Measurements from ENCODE around the gene KL.
A peak's percentile ranks its signal among the peaks of the same experiment; 100 is the strongest.

The KL gene

DNA sequence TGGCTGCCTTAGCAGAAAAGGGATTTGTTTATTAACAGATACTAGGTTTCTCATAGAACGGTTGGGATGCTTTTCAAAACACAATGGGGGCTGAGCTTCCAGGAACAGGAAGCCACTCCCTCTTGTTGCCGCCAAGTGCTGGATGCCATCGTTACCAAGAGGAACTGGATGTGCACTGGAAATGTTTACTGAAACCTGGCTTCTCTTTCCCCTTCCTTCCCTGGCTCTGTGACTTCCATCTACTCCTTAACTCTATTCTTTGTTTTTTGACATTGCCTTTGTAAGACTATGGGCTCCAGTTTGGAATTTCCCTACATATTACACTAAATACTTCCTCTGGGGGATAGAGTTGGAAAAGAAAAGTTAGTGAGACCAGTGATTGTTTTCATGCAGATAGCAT, 11.7 kb upstream of the KL start:
- no peak for DNase-seq

DNA sequence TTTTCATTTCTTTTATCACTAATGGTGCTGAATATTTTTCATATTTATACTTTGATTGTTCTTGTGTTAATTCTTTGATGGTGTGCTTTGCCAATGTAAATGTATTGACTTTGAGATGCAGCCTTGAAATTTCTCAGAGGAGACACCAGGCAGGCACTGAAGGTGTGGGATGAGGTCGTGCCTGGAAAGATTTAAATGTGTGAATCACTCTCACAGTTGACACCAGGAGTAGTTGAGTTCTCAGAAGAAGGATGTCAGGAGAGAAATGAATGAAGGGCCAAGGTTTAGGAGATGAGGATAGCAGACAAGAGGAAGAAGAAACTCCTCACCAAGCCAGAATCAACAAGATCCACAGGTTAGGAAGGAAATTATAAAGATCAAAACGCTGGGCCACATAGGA, 10.1 kb upstream of the KL start:
- no peak for DNase-seq

DNA sequence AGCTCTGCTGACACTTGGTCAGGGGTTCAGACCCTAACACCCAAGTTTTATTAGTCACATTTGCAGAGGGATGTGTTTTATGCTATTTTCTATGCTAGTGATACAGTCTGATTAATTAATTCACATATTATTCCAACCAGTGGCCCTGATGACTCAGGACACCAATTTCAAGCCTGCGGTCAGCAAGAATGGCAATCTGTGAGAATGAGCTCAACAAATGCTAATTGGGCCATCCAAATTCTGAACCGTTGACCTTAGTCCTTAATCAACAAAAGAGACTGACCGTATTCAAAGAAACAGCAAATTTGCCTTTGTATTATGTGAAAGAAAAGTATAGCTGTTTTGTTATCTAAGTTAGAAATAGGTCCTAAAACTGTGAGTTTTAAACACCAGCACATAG, 9.6 kb upstream of the KL start:
- no peak for DNase-seq

DNA sequence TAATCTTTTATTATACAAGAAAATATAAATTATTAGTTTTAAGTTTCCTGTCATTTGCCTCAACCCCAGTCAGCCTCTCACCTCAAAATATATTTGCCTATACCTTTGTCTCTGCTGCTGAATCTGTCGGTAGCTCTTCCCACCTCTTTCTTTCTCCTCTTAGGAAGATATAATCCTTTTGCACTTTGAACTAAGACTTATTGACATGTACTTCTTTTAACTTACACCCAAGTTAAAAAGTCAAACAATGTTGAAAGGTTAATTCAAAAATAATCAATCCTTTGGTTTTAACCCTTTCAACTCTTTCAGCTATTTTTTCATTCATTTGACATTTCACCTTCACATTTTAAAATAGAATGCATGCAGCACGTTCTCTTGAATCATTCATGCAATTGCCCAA, 9.0 kb upstream of the KL start:
- DNase-seq: no peak

DNA sequence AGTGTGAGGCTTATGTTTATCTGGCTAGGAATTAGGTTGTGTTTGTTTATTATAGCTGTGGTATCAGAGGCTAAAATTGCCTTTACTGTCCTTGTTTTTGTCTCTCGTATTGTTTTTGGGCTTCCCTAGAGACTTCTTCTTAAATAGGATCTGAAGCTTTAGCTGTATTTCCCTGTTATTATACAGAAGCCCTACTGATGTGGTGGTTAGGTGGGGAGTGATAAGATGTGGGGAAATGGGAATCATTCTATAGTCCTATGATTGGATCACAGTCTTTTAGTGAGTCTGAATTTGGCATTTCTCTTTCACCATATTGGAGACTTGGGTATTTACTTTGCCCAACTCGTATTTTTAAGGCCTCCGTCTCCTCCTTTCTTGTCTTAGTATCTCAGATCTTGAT, 8.3 kb upstream of the KL start:
- no peak for DNase-seq

DNA sequence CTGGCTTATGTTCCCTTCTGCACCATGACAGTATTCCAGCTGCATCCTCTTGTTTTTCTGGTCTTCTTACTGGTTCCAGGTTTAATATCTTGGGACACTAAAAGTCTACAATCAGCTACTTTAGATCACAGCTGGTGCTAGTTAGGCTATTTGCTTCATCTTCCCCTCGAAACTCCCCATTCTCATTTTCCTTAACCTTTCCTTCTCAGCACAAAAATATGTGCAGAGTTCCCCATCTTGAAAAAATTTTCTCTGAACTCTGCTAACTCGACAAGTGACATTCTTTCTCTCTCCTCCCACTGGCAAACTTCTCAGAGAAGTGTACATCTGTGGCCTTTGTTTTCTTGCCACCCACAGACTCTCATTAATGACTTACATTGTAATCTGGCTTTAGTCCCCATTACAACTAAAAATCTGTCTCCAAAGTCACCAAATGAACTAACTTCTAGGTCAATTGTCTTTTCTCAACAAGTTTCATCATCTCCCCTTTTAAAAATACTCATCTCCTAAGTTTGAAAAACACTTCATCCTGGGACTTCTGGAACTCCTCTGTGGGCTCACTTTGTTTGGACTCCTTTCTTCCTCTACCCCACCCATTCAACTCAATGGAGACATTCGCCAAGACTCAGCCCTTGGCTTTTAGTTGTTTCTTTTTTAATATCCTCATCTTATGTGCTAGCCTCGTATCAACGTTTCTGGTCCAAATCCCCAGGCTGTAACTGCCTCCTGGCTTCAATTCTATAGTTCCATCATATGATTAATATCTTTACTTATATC, 7.1 kb upstream of the KL start:
- peak; percentile 5 for DNase-seq

DNA sequence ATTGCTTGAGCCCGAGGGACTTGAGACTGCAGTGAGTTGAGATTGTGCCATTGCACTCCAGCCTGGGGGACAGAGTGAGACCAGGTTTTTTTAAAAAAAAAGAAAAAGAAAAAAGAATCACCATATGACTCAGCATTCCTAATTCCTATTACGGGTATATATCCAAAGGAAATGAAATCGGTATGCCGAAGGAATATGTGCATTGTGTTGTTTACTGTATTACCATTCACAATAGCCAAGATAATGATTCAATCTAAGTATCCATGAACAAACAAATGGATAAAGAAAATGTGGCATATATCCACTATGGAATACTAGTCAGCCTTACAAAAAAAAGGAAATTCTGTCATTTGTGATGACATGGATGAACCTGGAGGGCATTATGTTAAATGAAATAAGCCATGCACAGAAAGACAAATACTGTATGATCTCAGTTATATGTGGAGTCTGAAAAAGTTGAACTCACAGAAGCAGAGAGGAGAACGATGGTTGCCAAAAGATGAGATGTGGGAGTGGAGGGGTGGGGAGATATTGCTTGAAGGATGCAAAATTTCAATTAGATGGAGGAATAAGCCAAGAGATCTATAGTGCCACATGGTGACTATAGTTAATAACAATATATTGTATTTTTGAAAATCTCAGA, 4.3 kb upstream of the KL start:
- no peak for DNase-seq

DNA sequence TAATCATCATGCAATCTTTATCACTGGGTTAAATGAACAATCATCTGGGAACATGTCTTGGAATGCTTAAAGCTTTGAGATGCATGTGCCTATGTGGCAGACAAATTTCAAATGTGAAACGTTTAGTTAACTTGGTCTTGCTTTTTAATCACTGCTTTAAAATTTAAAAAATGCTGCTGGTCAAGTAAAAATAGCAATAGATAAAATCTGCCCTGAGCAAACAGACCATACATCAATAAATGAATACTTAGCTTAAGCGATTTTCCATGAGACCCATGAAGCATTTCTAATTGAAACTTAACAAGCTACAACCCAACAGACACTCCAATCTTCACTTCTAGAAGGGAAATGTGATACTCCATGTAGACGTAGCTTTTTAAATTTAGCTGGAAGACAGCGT, 1.9 kb upstream of the KL start:
- no peak for DNase-seq

DNA sequence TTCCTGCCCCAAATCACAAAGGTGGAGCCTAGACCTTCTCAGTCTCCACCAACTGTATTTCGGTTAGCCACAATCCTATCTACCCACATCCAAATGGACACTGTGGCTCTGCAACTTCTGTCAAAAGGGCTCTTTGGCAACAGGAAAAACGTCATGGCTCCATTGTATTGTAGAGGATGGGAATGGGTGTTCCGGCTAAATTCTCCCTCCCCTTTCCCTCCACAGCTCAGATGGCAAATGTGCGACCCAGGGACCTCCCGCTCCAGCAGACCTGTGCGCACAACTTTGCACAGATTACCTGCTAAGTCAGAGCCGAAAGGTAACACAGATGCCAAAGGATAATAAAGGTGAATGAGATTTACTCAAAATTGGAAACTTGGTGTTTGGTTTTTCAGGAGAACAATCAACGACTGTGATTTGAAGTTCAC, 968 bp upstream of the KL start:
- no peak for DNase-seq

DNA sequence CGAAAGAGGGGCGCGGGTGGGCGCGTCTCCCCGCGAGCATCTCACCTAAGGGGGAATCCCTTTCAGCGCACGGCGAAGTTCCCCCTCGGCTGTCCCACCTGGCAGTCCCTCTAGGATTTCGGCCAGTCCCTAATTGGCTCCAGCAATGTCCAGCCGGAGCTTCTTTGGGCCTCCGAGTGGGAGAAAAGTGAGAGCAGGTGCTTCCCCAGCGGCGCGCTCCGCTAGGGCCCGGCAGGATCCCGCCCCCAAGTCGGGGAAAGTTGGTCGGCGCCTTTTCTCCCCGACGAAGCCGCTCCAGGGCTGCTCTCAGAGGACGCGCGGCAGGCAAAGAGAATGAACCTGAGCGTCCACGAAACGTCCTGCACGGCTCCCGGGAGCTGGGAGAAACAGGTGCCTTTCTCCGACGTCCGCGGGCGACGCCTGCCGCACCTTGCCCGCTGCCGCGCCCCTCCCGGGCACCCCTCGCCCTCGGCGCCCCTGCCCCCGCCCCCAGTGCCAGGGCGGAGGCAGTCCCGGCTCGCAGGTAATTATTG, 366 bp upstream of the KL start:
- no peak for DNase-seq

DNA sequence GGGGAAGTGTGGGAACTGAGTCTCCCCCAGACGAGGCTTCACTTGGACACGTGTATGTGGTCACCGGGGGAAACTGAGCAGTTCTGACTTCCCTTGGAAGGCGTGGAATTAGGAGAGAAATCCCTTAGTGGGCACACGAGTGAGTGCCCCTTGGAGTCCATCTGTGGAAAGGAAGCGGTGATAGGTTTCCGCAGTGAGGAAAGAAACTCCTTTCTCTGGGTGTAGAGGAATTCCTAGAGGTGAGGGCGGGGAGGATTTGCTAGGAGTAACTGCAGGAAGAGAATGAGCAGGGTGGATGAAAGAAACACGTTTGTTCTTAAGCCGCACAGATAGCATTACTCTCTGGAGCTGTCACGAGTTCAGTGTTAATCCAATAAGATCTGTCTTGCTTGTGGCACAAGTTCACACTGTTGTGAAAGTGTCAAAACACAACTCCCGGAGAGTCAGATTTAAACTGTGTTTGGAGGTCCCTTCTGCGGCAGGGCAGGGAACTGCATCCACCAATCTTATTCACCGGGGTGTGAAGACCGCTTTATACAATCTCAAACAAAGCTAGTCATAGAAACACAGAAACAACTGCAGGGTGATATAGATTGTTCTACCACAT, 1.2 kb downstream of the KL start:
- DNase-seq: peak; percentile 27

DNA sequence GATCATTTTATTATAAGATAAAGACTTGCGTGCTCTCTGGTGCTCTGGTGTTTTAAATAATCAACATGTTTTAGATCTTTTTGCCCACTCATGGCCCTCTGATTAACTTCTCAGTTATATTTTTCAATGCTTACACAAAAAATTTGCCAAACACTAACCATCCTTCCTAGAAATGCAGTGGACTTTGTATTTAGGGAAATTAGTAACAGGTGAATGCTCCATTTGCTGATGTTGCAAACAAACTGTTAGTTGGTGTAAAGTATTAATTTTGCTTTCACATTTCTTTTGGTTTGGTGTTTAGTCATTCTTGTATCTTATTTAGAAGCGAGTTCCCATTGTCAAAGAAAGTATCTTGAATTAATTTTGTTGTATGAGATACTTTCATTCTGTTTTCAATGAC, 2.7 kb downstream of the KL start:
- no peak for DNase-seq

DNA sequence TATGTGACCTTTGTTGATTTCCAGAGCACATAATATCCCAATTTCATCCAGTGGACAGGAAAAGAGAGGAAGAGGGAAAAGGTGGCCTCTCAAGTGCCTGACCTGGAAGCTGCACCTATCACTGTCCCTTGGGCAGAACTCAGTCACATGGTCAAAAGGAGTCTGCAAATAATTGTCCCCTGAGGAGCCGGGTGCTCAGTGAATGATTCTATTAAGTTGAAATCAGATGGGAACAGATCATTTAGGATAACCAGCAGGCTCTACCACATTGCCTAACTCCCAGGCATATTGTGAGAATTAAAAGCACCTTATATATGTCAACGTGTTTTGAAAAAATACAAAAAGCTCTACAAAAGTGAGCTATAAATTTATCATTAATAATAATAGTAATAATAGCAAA, 6.8 kb downstream of the KL start:
- DNase-seq: no peak

DNA sequence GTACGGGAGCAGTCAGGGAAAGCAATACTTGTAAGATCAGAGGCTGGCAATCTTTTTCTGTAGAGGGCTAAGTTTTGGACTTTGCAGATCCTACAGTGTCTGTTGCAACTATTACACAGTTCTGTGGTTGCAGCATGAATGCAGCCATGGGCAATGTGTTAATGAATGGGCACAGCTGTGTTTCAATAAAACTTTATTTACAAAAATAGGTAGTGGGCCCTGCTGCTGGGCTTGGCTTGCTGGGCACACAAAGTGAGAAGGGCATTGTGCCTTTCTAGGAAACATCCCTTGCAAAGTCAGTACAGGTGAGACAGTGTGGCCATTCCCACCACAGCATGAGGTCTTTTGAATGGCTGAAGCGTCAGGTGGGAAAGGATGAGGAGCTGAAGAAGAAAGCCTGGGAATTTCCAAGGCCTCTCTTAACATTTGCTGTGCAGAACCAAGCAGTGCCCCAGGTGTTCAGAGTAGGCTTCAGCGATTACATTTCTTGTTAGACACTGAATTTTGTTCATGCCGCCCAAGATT, 9.1 kb downstream of the KL start:
- no peak for DNase-seq

DNA sequence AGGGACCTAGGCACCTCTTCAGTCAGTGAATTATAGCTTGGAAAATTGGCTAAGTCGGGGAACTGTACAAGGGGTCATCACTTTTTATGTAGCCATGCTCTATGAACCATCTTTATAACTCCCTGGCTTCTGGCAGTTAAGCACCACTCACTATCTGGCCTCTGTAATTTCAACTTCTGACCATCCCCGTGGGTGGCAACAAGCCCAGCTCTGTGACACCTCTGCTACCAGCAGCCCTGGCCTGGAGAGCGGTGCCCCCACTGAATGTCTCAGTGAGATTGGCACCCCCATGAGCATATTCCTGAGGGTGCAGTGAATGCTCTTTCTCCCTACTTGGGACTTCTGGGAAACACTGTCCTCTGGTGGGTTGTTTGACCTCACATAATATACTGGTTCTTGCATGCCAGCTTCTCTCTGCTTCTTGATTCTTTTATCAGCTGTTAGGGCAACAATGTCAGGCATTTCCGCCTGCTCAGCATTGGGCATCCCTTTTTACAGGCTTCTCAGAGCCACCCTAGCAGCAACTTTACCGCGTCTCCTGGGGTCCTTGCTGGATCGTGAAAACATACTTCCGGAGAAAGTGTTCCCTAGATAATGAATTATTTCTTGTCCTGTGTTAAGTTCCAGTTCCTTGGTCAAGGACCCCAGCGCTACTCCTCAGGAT, 10.4 kb downstream of the KL start:
- DNase-seq: no peak

DNA sequence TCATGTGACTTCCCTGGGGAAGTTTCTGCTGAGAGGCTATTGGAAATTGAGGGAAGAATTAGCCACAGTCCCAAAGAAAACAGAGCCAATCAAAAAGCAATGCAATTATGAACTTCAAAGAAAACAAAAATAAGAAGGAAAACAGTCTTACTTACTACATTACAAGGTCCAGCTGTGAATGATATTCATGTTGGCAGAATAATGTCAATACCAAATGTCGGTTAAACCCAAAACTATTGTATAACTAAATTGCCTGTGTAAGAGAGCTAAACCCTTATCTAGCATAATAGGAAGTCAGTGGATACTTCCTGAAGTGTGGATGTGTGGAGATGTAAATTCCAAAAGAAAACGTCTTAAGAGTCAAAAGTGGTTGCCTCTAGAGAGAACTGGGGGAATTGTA, 12.4 kb downstream of the KL start:
- DNase-seq: no peak

DNA sequence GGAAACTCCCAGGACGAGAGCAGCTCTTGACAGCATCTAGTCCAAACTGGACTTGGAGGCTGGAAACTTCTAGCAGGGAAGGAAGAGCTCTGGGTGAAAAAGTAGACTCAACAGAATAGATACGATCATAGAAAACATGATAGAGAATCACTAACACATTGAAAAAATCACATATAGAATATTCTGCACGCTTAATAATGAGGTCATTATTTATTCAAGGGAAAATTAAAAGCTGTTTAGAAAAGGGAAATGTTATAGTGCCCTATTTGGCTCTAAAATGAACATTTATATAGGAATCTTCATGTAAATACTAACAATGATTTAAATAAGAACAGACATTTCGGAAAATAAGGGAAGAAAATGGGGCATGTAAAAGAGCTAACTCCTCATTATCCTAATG, 15.1 kb downstream of the KL start:
- DNase-seq: no peak

DNA sequence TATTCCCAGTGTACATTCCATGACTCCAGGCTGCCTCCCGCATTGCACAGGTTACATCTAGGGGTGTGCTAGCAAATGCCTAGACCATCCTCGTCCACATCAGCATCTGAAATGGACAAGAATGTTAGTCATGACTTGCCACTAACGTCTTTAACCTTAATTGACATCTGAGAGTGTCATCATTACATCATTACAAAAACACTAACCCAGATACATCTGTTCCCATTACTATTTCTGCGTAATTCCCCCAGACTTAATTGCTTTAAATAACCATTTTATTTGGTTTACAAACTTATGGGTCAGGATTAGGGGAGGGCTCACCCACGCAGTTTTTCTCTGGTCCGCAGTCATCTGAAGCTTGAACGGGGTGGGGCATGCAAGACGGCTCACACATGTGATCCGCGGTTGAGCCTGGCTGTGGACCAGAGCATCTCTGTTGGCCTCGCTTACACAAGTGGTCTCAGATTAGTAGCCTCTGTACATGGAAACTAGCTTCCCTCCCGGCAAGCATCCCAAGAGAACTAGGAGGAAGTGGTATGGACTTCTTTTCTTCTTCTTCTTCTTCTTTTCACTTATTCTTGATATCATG, 15.9 kb downstream of the KL start:
- peak; percentile 21 for DNase-seq

DNA sequence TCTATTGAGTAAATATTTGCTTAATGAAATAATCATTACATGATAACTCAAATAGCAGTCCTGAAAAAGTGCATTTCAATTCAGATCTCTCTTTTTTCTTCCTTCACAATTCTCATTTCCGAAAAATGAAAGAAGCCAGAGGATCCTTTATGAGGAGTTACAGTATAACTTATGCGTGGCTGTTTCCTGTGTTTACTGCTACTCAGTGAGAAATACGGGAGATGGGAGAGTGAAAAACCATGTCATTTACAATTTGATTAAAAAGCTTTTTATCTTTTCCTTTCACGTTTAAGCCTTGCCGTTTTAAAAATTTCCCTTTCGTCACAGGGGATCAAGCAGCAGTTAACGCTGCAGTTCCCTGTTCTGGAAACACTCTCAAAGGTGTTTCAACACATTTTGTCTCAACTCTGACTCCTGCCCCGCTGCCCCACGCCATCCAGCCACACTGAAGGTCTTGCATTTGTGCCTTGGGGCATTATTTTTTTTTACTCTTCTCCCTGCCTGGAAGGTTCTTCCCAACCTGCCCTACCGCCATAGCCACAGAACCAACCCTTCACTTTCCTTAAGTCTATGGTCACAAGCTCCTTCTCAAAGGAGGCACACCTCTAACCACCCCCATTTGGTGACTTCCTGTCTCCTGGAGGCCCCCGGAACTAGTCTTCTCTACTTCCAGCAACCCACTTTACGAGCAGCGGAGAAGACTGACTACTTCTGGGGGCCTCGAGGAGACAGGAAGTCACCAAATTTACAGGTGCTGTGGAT, 17.0 kb downstream of the KL start:
- DNase-seq: no peak

DNA sequence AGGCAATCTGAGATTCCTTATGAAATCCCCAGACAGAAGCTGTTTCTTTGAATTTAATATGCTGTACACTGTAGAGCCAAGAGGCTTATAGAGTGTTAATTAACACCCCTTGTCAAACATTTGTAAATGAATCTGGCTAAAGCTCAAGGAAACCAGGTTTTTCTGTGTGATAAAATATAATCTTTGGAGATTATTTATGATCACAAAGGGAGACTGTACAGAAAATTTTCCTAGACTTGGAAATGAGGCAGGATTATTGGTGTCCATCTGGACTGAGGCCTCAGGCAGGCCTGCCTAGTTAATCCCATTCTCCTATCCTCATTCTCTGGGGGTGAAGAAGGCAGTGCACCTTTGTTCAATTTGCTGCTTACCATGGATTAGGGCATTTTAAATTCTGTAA, 17.8 kb downstream of the KL start:
- DNase-seq: no peak

DNA sequence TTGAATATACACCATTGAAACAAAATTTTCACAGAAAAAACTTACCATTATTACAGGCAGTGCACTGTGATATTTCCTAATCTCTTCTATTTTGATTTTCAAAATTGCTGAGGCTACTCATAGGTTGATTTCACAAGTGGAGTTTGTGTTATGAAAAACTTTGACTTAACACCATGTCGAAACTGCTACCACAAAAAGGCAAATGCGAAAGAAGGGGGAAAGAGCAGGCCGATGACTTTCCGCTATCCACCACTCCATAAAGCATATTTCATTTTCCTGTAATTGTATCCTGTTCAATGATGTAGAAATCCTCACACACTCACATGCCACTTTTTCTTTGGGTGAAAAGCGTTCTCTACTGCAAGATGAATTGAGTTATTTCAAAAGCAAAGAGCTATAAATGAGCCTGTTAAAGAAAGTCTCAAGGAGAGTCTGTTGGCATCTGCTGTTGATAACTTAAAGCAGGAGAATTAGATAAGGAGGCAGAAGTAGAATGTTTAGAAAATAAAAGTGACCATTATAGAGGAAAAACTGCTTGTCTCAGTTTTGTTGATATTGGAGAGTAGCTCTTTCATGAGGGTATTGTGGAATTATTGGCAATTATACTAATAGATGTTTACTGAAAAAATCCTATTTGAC, 18.8 kb downstream of the KL start:
- DNase-seq: no peak
